Heart right ventricle (tissue), 16 donors: ENCODE measurements around the gene XRCC1. TPM values are rescaled to one million over a fixed set of nuclear protein-coding genes. Genes with fewer than 3 reads are reported as not detected.
A peak's percentile ranks its signal among the peaks of the same experiment; 100 is the strongest.

ENCODE experiments used
- ATAC-seq, 8 donors: fragments of 200-7000 bp; cut with Tn5 transposase; one replicate each; pipeline ENCODE4 v1.9.1; 2020; ENCODE audit warnings: mild to moderate bottlenecking in 8 of 8, moderate library complexity in 8 of 8, moderate number of reproducible peaks in 1 of 8
- DNase-seq, 2 donors: peaks; one replicate each; pipeline ENCODE4 v3.0.0-alpha.2; 2020
- H3K27ac ChIP-seq, 10 donors: fragments of 200-600 bp; sonication (generic) in 2 of 10; one replicate each; pipeline versions ENCODE4 v1.5.0 to v1.8.0; 2020 to 2022; ENCODE audit warnings: mild to moderate bottlenecking in 3 of 10
- H3K27me3 ChIP-seq, 7 donors: fragments of 200-600 bp; one replicate each; pipeline ENCODE4 v1.8.0; 2021 to 2022; ENCODE audit warnings: mild to moderate bottlenecking in 2 of 7
- H3K36me3 ChIP-seq, 9 donors: fragments of 200-600 bp; sonication (generic) in 1 of 9; one replicate each; pipeline versions ENCODE4 v1.5.0 to v1.8.0; 2020 to 2022; ENCODE audit warnings: mild to moderate bottlenecking in 2 of 9
- H3K4me1 ChIP-seq, 9 donors: fragments of 200-600 bp; sonication (generic) in 1 of 9; one replicate each; pipeline versions ENCODE4 v1.5.0 to v1.8.0; 2020 to 2022; ENCODE audit warnings: mild to moderate bottlenecking in 4 of 9
- H3K4me3 ChIP-seq, 10 donors: fragments of 200-600 bp; sonication (generic) in 2 of 10; one replicate each; pipeline versions ENCODE4 v1.5.0 to v1.8.0; 2020 to 2022; ENCODE audit warnings: mild to moderate bottlenecking in 7 of 10, moderate library complexity in 2 of 10
- H3K9me3 ChIP-seq, 11 donors: fragments of 200-600 bp in 10 of 11; sonication (generic) in 2 of 11; one replicate each; pipeline versions ENCODE4 v1.5.0 to v1.8.0; 2013 to 2022; ENCODE audit warnings: mild to moderate bottlenecking in 2 of 11, control low read depth in 1 of 11, moderate library complexity in 1 of 11
- whole genome bisulfite sequencing, 2 donors: extraction: QIAGEN DNeasy Blood & Tissue Kit; methylation state at CpG; one replicate each; pipeline ENCODE4 v1.1.7; 2013; ENCODE audit warnings: inconsistent platforms in 1 of 2; 5-methylcytosine and 5-hydroxymethylcytosine counted together
- intact Hi-C, 10 donors: fragments of 100-400 bp; cut with DNase I; formaldehyde crosslinking; loops; one replicate each; pipeline versions ENCODE4 v1.11.1 to v1.14.2; 2022
- polyA plus RNA-seq, 2 donors: library from polyadenylated mRNA; stranded (reverse); fragments of 200-250 nt; gene quantifications; one replicate each; pipeline ENCODE4 v1.2.3, GENCODE V29; 2013
- total RNA-seq, 10 donors: library from RNA; stranded (reverse); fragmentation: NEBNext Ultra II Directional in 3 of 10; extraction: Animal tissue kit (Norgen Biotek cat#: 25700) in 3 of 10; gene quantifications; one replicate each; pipeline versions ENCODE4 v1.2.1 to v1.2.4, GENCODE V29; 2021 to 2023
- TF ChIP-seq, protein P1 (sequence below), 9 donors: fragments of 200-600 bp; sonication (generic) in 2 of 9; IDR thresholded peaks; one replicate each; pipeline versions ENCODE4 v1.5.0 to v1.8.0; 2021 to 2022; ENCODE audit warnings: antibody characterized with exemption in 9 of 9, mild to moderate bottlenecking in 5 of 9, moderate library complexity in 1 of 9
- donor health status: Arrhythmogenic right ventricular cardiomyopathy.
- donor health status: ischemic (EF 13 %, LVEDD 7.1; RV severe dilation, severe dysfunction).
- donor health status: healthy with polysubstance abuse.
- donor health status: DM: no; HTN: yes; CAD: no.
- donor health status: DM: no; HTN: no; CAD: no.
- donor health status: ischemic (EF 25% LVEDD 6.9; RV normal size, moderate dysfunction).
- donor health status: ischemic (EF 25% LVEDD 5.7; RV mildly dilated, moderate dysfunction).
- donor health status: healthy.
- donor health status: DM: yes; HTN: yes; CAD: no.
- donor health status: Ischemic cardiomyopathy.
- donor health status: ischemic (EF 35%, LVEDD 5.7; RV mildly dilated, moderate dysfunction).
- donor health status: nonischemic (EF 11% LVEDD 7.7; RV severe dilation, severe dysfunction).
- donor health status: DM: yes; HTN: yes; CAD: no.
- donor health status: PGD.
- donor health status: ischemic (EF 29% LVEDD 5.4; RV normal size, mild dysfunction).
- donor health status: nonischemic (EF 23%, LVEDD 6.1; RV moderate dilation, normal function).

Gene XRCC1
- total and polyA plus RNA-seq, 12 donors: 11.0 to 21.9 (median 17.7) TPM

DNA sequence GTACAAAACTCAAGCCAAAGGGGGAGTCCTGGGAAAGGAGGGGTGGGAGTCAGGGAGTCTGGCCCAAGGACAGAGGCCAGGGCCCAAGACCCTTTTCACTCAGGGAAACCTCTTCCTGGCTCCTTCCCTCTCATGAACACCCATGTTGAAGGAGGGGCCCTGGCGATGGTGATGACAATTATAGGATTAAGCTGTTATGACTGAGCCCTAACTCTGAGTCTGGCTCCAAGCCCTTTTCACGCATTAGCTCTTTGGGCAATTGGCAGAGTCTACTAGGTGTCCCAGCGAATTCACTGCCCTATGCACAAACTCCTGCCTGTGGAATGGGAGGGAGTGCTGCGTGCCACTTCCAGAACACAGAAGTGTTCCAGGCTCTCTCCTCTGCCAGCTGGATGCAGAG lies 21.7 kb downstream of the XRCC1 start:
- 81 to 84% methylated on average over 4 of the region's 4 CpGs for WGBS, 2 donors
- TF ChIP-seq, protein P1, sequence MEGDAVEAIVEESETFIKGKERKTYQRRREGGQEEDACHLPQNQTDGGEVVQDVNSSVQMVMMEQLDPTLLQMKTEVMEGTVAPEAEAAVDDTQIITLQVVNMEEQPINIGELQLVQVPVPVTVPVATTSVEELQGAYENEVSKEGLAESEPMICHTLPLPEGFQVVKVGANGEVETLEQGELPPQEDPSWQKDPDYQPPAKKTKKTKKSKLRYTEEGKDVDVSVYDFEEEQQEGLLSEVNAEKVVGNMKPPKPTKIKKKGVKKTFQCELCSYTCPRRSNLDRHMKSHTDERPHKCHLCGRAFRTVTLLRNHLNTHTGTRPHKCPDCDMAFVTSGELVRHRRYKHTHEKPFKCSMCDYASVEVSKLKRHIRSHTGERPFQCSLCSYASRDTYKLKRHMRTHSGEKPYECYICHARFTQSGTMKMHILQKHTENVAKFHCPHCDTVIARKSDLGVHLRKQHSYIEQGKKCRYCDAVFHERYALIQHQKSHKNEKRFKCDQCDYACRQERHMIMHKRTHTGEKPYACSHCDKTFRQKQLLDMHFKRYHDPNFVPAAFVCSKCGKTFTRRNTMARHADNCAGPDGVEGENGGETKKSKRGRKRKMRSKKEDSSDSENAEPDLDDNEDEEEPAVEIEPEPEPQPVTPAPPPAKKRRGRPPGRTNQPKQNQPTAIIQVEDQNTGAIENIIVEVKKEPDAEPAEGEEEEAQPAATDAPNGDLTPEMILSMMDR (IDR thresholded peaks at IDR 0.05): no peak
- Histone ChIP-seq H3K27me3 (no peaks in the 10 kb centered on the region), H3K9me3 (no peaks in the 10 kb centered on the region), H3K27ac (no peak overlapping the region), H3K36me3 (peaks cover 4 to 94% (median 19%) of the 10 kb centered on the region in 9 donors), H3K4me1 (no peaks in the 10 kb centered on the region), H3K4me3 (no peak overlapping the region)
- intact Hi-C loops: loop anchor here in 3 of 10 donors (10.0 kb wide), 3 partner anchors 91 to 231 kb away; partner anchors contain the start of gene KCNN4 (in 1 of the 3)
- DNase-seq (no peak), ATAC-seq (no peak)

DNA sequence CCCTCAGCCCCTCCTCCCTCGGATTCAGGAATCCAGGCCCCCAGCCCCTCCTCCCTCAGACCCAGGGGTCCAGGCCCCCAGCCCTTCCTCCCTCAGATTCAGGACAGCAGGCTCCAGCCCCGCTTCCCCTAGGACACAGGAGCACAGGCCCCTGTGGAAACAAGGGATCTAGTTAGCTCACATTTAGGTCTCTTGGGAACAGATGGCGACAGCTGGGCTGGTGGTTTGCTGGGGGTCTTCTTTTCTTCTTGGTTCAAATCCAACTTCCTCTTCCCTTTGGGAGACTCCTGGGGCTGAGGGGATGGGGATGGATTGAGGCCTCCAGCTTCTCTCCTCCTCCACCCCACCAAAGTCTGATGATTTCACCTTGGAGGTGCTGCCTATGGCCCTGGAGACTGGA lies 22.7 kb downstream of the XRCC1 start:
- Histone ChIP-seq H3K4me3 (no peak overlapping the region), H3K4me1 (no peaks in the 10 kb centered on the region), H3K27ac (no peak overlapping the region), H3K36me3 (peaks cover 4 to 87% (median 19%) of the 10 kb centered on the region in 9 donors), H3K27me3 (no peaks in the 10 kb centered on the region), H3K9me3 (no peaks in the 10 kb centered on the region)
- intact Hi-C loops: loop anchor here in 3 of 10 donors (10.0 kb wide), 3 partner anchors 92 to 232 kb away; partner anchors contain the start of gene KCNN4 (in 1 of the 3)
- no peak for ATAC-seq
- TF ChIP-seq, protein P1 (IDR thresholded peaks at IDR 0.05): no peak
- WGBS, 2 donors: 81% methylated on average over 3 of the region's 3 CpGs
- DNase-seq: no peak

DNA sequence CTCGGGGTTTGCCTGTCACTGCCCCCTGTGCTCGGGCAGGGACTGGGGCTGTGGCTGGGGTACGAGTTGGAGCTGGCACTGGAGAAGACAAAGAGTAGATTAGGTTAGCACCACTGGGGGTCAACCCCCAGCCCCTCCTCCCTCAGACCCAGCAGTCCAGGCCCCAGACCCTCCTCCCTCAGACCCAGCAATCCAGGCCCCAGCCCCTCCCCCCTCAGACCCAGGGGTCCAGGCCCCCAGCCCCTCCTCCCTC lies 23.2 kb downstream of the XRCC1 start:
- TF ChIP-seq, protein P1 (IDR thresholded peaks at IDR 0.05): no peak
- Histone ChIP-seq H3K4me1 (no peaks in the 10 kb centered on the region), H3K9me3 (no peaks in the 10 kb centered on the region), H3K27ac (no peak overlapping the region), H3K36me3 (peaks cover 4 to 86% (median 19%) of the 10 kb centered on the region in 9 donors), H3K4me3 (no peak overlapping the region), H3K27me3 (no peaks in the 10 kb centered on the region)
- ATAC-seq (no peak), DNase-seq (no peak)
- intact Hi-C loops: loop anchor here in 3 of 10 donors (10.0 kb wide), 3 partner anchors 93 to 233 kb away; partner anchors contain the start of gene KCNN4 (in 1 of the 3)
- WGBS, 2 donors: 71 to 82% methylated on average over 3 of the region's 3 CpGs

DNA sequence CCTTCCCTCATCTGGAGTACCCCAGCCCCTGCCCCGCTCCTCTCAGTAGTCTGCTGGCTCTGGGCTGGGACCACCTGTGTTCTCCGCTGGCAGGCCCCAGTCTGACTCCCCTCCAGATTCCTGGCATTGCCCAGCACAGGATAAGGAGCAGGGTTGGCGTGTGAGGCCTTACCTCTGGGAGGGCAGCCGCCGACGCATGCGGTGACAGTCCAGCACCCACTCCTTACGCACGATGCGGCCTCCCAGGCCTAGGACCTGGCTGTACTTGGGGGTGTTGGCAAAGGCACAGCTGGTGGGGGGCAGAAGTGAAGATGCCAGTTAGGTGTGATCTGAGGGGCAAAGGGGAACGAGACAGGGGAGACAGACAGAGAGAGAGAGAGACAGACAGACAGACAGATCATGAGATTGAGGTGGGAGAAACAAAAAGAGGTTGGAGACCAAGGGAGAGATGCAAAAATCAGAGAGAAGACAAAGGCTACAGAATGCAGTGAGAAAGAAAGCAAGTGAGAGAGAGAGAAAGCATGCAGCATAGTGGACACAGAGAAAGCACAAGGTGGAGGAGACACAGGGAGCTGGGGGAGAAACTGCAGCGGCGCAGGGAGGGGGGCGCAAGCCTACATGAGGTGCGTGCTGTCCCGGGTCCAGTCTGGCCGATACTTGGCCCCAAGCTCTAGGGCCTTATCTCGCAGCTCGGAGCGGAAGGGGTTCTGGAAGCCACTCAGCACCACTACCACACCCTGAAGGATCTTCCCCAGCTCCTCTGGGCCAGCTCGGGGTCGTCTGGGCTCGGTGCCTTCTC lies 23.7 kb downstream of the XRCC1 start:
- no peak for DNase-seq

More for the DNA sequence above, 23.7 kb downstream of the XRCC1 start:
- Histone ChIP-seq H3K27ac (no peak overlapping the region), H3K36me3 (peaks cover 4 to 86% (median 19%) of the 10 kb centered on the region in 9 donors), H3K4me3 (no peak overlapping the region), H3K4me1 (no peaks in the 10 kb centered on the region), H3K27me3 (no peaks in the 10 kb centered on the region), H3K9me3 (no peaks in the 10 kb centered on the region)
- ATAC-seq: peak in 2 of 8 donors; percentile 11 to 18
- WGBS, 2 donors: 89 to 92% methylated on average over 23 of the region's 23 CpGs
- TF ChIP-seq, protein P1 (IDR thresholded peaks at IDR 0.05): no peak
- intact Hi-C loops: loop anchor here in 3 of 10 donors (10.0 kb wide), 3 partner anchors 93 to 233 kb away; partner anchors contain the start of gene KCNN4 (in 1 of the 3)
